ENCODE results near the gene RND1.

The RND1 gene

GRCh38 chr12:48828293-48828692 lies 37.4 kb downstream of the RND1 start:
- Mint-ChIP-seq H3K27ac (no peak overlapping the region), H3K4me1 (ENCODE audit: low read depth) (no peaks in the 10 kb centered on the region), H3K27me3 (ENCODE audit: low read depth) (no peaks in the 10 kb centered on the region), H3K36me3 (ENCODE audit: low read depth) (peaks cover 36% of the 10 kb centered on the region), H3K9me3 (no peaks in the 10 kb centered on the region), H3K4me3 (no peak overlapping the region)
- no peak for DNase-seq (ENCODE audit: low spot score)

- Mint-ChIP-seq H3K9me3 (no peaks in the 10 kb centered on the region), H3K4me3 (no peak overlapping the region), H3K27ac (no peak overlapping the region), H3K36me3 (ENCODE audit: low read depth) (peaks cover 34% of the 10 kb centered on the region), H3K27me3 (ENCODE audit: low read depth) (no peaks in the 10 kb centered on the region), H3K4me1 (ENCODE audit: low read depth) (no peaks in the 10 kb centered on the region)
- no peak for DNase-seq (ENCODE audit: low spot score)
These were observed 38.1 kb downstream of the RND1 start for GRCh38 chr12:48827513-48828096.

GRCh38 chr12:48827026-48827425 lies 38.6 kb downstream of the RND1 start:
- Mint-ChIP-seq H3K9me3 (no peaks in the 10 kb centered on the region), H3K27ac (no peak overlapping the region), H3K4me3 (no peak overlapping the region), H3K4me1 (ENCODE audit: low read depth) (no peaks in the 10 kb centered on the region), H3K27me3 (ENCODE audit: low read depth) (no peaks in the 10 kb centered on the region), H3K36me3 (ENCODE audit: low read depth) (peaks cover 29% of the 10 kb centered on the region)
- DNase-seq (ENCODE audit: low spot score), result no peak

DNA sequence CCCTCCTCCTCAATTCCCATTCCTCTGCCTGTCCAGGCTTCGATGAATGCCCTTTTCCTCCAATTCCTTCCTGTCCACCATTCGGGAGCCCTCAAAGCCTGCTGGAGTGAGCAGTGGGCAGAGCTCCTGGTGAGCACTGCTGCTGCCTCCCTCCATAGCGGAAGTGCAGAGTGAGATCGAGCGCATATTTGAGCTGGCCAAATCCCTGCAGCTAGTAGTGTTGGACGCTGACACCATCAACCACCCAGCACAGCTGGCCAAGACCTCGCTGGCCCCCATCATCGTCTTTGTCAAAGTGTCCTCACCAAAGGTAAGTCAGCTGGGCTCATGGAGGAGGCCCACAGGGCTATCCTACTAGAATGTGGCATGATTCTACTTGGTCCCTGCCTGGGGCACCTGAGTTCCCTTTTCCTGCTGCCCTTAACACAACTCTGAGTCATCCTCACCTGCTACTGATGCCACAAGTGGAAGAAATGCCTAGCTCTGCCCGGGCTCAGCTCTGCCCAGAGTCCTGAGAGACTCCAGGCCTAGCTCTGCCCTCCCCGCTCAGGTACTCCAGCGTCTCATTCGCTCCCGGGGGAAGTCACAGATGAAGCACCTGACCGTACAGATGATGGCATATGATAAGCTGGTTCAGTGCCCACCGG lies 39.3 kb downstream of the RND1 start:
- Mint-ChIP-seq H3K4me1 (ENCODE audit: low read depth) (no peaks in the 10 kb centered on the region), H3K27ac (no peak overlapping the region), H3K9me3 (no peaks in the 10 kb centered on the region), H3K27me3 (ENCODE audit: low read depth) (no peaks in the 10 kb centered on the region), H3K4me3 (no peak overlapping the region), H3K36me3 (ENCODE audit: low read depth) (peaks cover 25% of the 10 kb centered on the region)
- DNase-seq (ENCODE audit: low spot score), result no peak

- Mint-ChIP-seq H3K4me3 (no peak overlapping the region), H3K27me3 (ENCODE audit: low read depth) (peaks cover 6% of the 10 kb centered on the region), H3K36me3 (ENCODE audit: low read depth) (peaks cover 12% of the 10 kb centered on the region), H3K27ac (no peak overlapping the region), H3K9me3 (no peaks in the 10 kb centered on the region), H3K4me1 (ENCODE audit: low read depth) (no peaks in the 10 kb centered on the region)
- no peak for DNase-seq (ENCODE audit: low spot score)
These were observed 40.8 kb downstream of the RND1 start for GRCh38 chr12:48824905-48825304.

- DNase-seq (ENCODE audit: low spot score), result no peak
- Mint-ChIP-seq H3K36me3 (ENCODE audit: low read depth) (peaks cover 6% of the 10 kb centered on the region), H3K4me3 (no peak overlapping the region), H3K4me1 (ENCODE audit: low read depth) (no peaks in the 10 kb centered on the region), H3K27ac (no peak overlapping the region), H3K27me3 (ENCODE audit: low read depth) (peaks cover 11% of the 10 kb centered on the region), H3K9me3 (no peaks in the 10 kb centered on the region)
These were observed 41.6 kb downstream of the RND1 start for GRCh38 chr12:48824112-48824511.

- no peaks in the 10 kb centered on the region for H3K9me3 Mint-ChIP-seq
- H3K27ac Mint-ChIP-seq, result no peak overlapping the region
- peaks cover 15% of the 10 kb centered on the region for H3K27me3 Mint-ChIP-seq (ENCODE audit: low read depth)
- H3K36me3 Mint-ChIP-seq (ENCODE audit: low read depth), result no peaks in the 10 kb centered on the region
- DNase-seq (ENCODE audit: low spot score), result no peak
- H3K4me3 Mint-ChIP-seq, result no peak overlapping the region
- H3K4me1 Mint-ChIP-seq (ENCODE audit: low read depth), result peaks cover 2% of the 10 kb centered on the region
These were observed 42.4 kb downstream of the RND1 start for GRCh38 chr12:48823281-48823680.

DNA sequence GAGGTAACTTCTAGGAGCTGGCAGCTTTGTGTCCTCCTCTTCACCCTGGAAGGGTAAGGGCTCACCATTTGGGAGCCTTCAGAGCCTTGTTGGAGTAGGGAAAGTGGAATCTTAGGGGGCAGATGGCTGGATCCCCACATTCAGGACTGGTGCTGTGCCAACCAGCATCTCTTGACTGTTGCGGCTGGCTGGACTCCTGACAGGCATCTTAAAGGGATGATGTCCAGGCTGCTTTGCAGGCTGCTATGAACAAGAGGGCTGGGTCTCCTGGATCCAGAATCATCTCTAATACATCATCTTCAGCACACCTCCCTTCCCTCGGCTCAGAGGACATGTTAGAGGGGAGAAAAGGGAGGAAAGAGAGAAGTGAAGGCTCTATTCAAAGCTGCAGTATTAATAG lies 43.0 kb downstream of the RND1 start:
- Mint-ChIP-seq H3K27me3 (ENCODE audit: low read depth) (peaks cover 17% of the 10 kb centered on the region), H3K36me3 (ENCODE audit: low read depth) (no peaks in the 10 kb centered on the region), H3K27ac (no peak overlapping the region), H3K4me3 (no peak overlapping the region), H3K9me3 (no peaks in the 10 kb centered on the region), H3K4me1 (ENCODE audit: low read depth) (peaks cover 2% of the 10 kb centered on the region)
- DNase-seq (ENCODE audit: low spot score), result no peak

GRCh38 chr12:48822139-48822538 lies 43.5 kb downstream of the RND1 start:
- Mint-ChIP-seq H3K36me3 (ENCODE audit: low read depth) (no peaks in the 10 kb centered on the region), H3K27ac (no peak overlapping the region), H3K4me3 (no peak overlapping the region), H3K4me1 (ENCODE audit: low read depth) (peaks cover 5% of the 10 kb centered on the region), H3K9me3 (no peaks in the 10 kb centered on the region), H3K27me3 (ENCODE audit: low read depth) (peaks cover 23% of the 10 kb centered on the region)
- no peak for DNase-seq (ENCODE audit: low spot score)

GRCh38 chr12:48819986-48820725 lies 45.5 kb downstream of the RND1 start:
- Mint-ChIP-seq H3K27ac (no peak overlapping the region), H3K9me3 (no peaks in the 10 kb centered on the region), H3K27me3 (ENCODE audit: low read depth) (peaks cover 35% of the 10 kb centered on the region), H3K36me3 (ENCODE audit: low read depth) (no peaks in the 10 kb centered on the region), H3K4me1 (ENCODE audit: low read depth) (peaks cover 18% of the 10 kb centered on the region), H3K4me3 (peak overlapping the region; percentile 62)
- DNase-seq (ENCODE audit: low spot score), result no peak

- no peak overlapping the region for H3K27ac Mint-ChIP-seq
- H3K4me1 Mint-ChIP-seq (ENCODE audit: low read depth), result peaks cover 18% of the 10 kb centered on the region
- H3K9me3 Mint-ChIP-seq, result no peaks in the 10 kb centered on the region
- DNase-seq (ENCODE audit: low spot score), result no peak
- H3K4me3 Mint-ChIP-seq, result peak overlapping the region; percentile 79
- H3K36me3 Mint-ChIP-seq (ENCODE audit: low read depth), result no peaks in the 10 kb centered on the region
- peaks cover 35% of the 10 kb centered on the region for H3K27me3 Mint-ChIP-seq (ENCODE audit: low read depth)
These were observed 46.7 kb downstream of the RND1 start for GRCh38 chr12:48818831-48819590.

DNA sequence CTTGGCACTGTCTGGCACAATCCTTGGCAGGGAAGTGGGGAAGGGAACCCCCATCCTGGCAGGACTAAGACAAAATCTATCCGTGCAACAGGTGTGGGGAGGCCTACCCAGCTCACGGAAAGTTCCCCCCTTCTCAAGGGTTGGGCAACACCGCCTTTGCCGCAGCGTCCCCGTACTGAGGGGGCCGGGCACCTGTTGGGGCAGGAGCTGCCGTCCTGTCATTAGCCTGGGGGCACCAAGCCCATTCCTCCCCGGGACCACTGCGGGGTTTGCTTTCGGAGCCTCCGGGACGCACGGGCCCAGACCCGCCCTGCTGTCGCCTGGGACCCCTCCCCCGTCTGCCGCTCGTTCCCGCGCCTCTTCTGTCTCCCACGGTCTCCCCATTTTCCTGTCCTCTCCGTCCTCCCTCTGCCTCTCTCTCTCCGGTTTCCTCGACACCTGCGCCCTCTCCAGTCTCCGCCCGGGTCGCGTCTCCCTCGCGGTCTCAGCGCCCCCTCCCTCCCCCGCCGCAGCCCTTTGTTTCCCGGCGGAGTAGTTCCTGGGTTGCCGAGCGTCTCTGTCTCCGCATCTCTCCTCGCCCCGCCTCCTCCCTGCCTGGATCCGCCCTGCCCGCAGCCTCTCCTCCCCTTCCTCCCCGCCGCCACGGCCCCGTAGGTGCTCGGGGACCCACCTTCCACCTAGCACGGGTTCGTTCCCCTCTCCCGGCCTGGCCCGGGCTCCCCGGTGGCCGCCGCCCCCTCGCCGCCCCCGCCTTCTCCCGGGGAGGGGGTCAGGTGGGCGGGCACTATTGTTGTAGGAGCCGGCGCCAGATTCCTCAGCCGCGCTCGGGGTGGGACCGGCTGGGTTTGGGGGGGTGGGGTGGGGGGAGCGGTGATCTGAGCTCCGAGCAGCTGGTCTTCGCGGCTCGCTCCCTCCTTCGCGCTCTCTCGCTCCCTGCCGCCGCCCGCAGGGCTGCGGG lies 47.5 kb downstream of the RND1 start, which contains the start of gene CACNB3:
TSS of gene CACNB3 (plus strand) at position 624 of the 958 bp plus-strand sequence. CDS start 434 bp downstream, outside the sequence.
- peak; percentile 78 for DNase-seq (ENCODE audit: low spot score)
- H3K4me1 Mint-ChIP-seq (ENCODE audit: low read depth), result peaks cover 20% of the 10 kb centered on the region
- H3K27me3 Mint-ChIP-seq (ENCODE audit: low read depth), result peaks cover 35% of the 10 kb centered on the region

More for the DNA sequence above, 47.5 kb downstream of the RND1 start, which contains the start of gene CACNB3:
- H3K27ac Mint-ChIP-seq, result peak within 1 kb of the TSS; percentile 17
- no peaks in the 10 kb centered on the region for H3K9me3 Mint-ChIP-seq
- peak within 1 kb of the TSS; percentile 88 for H3K4me3 Mint-ChIP-seq
- H3K36me3 Mint-ChIP-seq (ENCODE audit: low read depth), result no peaks in the 10 kb centered on the region
